Central memory CD4-positive, alpha-beta T cell (primary cell): ENCODE measurements around the gene ORAI2.
"Not testable (repeated sequence)": the region's sequence is repeated elsewhere in the genome, so short reads cannot be mapped to it uniquely, and the experiment has no call there.

ENCODE experiments used
- DNase-seq: peaks from one replicate; pipeline ENCODE4 v3.0.0; 2022

ORAI2 gene

DNA sequence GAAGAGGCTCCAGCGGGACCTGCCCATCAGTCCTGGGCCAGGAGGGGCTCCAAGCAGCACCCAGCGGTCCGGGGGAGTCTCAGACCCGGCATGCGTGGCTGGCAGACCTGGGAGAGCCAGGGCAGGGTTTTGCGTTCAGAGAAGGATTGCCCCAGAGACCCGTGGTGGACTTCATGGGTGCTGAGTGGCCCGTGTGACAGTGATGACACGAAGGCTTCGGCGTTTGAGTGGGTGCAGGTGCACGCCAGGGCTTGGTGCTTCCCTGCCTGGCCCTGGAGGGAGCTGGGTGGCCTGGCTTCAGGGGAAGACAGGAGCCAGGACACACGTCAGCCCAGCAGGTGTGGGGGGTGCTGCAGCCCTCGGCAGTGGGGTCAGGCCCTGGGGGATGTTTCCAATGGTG lies 13.9 kb downstream of the ORAI2 start:
- no peak for DNase-seq

DNA sequence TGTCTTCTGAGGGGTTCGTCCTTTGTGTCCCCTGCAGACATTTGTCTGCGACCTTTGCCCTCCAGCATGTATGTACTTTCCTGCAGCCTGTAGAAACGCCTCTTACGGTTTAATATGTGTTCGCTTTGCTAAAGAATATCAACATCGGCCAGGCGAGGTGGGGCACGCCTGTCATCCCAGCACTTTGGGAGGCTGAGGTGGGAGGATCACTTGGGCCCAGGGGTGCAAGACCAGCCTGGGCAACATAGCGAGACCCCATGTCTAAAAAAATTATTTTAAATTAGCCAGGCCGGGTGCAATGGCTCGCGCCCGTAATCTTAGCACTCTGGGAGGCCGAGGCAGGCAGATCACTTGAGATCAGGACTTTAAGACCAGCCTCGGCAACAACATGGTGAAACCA lies 15.8 kb downstream of the ORAI2 start:
- no peak for DNase-seq

DNA sequence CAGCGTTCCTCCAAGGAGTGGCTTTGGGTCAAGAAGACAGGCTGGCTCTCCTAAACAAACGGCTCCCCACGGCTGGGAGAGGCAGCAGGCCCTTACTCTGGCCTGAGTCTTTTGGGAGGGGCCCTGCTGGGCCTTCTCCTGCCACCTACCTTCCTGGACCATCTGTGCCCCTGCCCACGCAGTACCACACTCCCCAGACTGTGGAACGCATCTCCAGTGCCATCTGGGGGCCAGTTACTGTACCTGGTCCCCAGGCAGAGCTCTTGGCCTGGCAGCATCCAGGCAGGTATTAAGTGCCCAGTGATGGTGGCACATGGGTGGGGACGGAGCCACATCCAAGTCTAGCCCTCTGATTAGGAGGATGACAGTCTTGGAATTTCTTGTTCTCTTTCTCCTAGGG lies 16.9 kb downstream of the ORAI2 start:
- peak; percentile 49 for DNase-seq

DNA sequence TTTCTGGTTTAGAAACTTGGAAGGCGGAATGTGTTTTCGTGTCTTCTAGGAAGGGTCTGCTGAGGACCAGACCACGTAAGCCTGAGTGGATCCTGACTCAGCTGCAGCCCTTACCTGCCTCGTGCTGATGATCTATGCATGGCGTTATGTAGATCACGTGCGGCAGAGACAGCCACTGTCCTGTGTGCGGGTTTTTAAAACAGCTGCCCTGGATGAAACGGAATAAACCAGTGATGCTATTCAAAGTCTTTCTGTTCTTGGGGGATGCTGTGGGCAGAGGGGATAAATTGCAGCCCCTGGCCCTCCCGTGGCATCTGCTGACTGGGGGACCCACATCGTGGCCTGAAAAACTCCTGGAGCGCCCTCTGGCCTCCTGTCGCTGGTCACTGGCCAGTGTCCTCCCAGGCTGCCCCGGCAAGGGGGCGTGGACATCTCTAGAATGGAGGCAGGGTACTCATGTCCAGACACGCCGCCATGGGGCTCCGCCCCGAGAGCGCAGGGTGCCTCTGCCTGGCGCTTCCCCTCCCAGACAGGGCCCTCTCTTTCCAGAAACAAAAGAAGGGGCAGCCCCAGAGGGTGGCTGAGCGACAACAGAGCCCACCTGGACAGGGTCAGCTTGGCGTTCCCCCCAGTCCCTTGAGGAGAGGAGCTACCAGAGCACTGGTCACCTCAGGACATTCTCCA lies 18.1 kb downstream of the ORAI2 start:
- no peak for DNase-seq

DNA sequence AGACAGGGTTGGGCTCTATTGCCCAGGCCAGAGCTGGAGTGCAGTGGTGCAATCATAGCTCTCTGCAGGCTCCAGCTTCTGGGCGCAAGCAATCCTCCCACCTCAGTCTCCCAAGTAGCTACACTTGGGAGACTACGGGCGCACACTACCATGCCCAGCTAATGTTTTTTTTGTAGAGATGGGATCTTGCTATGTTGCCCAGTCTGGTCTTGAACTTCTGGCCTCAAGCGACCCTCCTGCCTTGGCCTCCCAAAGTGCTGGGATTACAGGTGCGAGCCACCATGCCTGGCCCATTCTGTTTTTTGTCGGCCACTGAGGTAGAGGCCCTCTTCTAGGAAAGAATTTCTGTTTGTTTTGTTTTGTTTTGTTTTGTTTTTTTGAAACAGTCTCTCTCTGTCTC lies 19.1 kb downstream of the ORAI2 start:
- no peak for DNase-seq

DNA sequence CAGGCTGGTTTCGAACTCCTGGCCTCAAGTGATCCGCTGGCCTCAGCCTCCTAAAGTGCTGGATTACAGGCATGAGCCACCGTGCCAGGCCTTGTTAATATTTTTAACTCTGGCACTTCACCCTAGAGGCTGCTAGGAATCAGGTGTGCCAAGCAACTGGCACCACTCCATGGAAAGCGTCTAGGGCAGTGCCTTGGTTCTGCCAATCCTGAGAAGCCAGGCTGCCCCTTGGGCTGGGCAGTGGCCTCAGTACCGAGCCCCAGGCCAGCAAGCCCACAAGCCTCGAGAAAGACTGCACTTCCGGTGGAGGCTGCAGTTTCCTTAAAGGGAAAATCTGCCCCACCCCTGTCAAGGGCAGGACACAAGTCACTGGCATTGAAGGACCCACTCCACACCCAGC lies 19.9 kb downstream of the ORAI2 start:
- no peak for DNase-seq

DNA sequence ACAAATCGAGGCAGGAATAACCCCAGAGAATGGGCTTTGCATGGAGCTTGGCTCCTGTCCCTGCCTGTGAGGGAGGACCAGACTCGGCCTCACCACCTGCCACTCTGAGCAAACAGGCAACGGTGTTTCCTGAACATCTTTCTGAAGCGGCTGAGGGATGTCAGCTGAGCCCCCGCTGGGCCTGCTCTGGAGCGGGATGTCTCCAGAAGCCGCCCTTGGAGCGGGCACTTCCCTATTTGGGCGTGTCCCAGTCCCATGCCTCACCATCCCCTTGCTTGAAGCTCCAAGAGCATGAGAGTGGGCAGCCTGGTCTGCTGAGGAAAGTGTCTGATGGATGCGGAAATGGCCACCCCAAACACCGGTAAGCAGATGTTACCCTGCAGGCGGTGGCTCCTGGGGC lies 21.1 kb downstream of the ORAI2 start:
- DNase-seq: no peak

DNA sequence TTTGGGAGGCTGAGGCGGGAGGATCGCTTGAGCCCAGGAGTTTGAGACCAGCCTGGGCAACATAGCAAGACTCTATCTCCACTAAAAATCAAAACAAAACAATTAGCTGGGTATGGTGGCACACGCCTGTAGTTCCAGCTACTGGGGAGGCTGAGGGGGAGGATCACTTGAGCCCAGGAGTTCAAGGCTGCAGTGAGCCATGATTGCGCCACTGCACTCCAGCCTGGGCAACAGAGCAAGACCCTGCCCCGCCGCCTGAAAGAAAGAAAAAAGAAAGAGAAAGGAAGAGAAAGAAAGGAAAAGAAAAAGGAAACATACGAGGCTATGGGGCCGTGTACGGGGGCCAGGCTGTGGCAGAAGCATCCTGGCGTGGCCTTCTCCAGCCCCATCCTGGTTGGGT lies 21.6 kb downstream of the ORAI2 start:
- not testable (repeated sequence) for DNase-seq

DNA sequence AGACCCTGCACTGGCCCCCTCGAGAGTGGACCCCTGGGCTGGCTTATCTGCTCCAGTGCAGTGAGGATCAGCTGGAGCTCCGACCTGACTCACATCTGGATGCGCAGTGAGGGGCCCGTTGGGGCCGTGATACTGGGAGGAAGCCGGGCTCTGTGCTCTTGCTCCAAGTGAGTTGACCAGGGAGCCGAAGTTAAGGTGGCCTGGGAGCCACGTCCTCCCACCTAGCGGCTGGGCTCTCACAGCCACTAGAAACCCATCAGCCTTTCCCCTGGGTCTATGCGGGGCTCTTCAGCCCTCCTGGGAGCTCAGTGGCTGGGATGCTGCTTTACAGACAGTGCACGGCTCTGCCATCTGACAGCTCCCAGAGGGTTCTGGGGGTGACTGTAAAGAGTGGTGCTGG lies 22.2 kb downstream of the ORAI2 start:
- no peak for DNase-seq

DNA sequence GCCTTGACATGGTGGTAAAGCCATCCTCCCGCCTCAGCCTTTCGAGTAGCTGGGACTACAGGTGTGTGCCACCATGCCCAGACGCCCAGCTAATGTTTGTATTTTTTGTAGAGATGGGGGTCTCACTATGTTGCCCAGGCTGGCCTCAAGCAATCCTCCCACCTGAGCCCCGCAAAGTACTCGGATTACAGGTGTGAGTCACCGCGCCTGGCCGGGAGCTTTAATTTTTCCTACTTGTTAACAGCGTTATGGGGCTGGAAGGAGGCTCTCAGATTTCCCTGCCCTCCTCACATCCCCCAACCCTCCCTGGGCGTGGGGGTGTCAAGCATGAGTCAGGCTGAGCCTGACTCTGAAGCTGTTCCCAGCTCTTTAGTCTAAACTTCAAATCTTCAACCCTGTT lies 23.0 kb downstream of the ORAI2 start:
- DNase-seq: no peak

DNA sequence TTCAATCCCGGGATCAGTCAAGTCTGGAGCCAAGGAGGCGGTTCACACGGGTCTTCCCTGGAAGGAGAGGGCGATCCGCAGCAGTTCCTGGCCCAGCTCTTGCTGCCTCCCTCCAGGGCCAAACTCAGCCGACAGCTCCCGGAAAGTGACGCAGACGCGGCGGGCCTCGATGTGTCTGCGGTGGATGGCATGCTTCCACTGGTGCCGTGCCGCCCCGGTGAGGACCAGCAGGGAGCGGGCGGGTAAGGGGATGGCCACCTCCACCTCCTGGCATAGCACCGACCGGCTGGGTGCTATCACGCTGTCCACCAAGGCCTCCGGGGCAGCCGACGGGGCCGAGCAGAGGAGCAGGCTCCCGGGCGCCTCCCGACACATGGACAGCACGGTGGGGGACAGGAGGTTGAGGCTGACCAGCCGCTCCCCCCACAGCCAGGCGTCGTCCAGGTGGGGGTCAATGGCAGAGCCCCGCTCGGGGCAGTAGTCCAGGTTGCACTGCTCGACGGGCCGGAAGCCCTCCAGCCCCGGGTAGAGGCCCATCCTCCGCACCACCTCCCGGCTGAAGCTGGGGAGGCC lies 24.1 kb downstream of the ORAI2 start:
- DNase-seq: no peak

DNA sequence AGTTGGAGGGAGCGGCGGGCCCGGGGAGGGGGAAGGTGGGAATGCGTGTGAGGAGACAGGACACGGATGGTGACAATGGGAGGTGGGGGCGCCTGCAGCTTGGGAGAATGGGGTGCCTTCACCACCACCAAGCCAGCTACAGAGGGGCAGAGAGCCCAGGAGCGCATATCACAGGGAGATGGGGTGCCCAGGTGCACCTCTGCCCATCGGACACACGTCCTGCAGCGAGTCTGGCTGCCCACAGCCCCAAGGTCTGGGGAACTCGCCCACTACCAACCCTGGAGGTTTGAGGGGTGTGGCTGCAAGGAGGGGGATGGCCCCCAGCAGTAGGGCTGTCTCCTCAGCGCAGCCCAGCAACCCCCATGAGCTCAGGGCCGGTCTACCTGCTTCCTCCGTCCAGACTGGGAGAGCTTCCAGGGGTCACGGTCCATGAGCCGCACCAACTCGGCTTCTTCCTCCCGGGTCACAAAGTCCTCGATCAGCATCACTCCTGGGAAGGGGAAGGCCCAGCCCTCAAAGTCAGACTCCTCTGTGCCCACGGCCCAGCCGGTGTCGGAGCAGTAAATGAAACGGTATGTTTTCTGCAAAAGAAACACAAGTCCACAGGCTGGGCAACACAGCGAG lies 26.0 kb downstream of the ORAI2 start:
- no peak for DNase-seq

DNA sequence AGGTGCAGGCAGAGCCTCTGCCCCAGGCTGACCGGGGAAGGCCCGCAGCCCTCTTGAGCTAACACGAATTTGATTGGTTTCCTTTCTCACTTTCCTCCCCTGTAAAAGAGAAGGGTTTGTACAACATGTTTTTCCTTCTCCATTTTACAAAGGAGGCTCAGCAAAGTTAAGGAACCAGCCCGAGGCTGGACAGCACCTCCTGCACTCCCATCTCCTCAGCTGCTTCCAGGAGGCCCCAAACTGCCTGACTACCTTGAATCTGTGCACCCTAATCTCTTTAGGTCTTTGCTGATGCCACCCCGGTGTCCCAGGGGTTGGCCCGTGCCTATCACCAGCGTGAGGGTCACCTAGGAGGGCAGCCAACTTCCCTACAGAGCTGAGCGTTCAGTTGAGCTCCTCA lies 27.1 kb downstream of the ORAI2 start:
- no peak for DNase-seq

DNA sequence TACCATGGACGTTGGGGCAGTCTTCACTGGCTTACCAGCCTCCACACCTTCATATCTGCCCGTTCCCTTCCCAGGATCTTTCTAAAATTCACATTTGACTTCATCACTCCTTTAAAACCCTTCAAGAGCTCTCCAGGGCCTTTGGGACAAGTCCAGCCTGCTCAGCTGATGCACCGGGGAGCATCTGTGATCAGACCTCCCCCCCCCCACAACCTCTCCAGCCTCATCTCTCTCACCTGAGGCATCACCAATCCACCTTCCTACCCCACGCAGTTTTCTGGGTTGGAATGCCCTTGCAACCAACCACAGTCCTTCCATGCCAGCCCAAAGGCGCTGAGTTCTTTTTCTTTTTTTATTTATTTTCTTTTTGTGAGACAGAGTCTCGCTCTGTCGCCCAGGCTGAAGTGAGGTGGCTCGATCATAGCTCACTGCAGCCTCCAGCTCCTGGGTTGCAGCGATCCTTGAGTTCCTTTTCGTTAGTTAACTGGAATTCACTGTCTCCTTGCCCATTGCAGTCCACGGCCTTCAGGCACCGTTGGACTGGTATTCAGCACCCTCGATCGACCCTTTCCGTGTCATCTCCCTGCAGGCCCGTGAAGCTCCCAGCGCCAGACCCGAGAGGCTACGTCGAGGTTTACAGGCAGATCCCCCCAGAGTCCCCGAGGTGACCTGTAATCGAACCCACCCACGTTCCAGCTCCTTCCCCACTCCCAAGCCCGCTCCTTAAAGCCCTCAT lies 30.6 kb downstream of the ORAI2 start:
- DNase-seq: no peak

DNA sequence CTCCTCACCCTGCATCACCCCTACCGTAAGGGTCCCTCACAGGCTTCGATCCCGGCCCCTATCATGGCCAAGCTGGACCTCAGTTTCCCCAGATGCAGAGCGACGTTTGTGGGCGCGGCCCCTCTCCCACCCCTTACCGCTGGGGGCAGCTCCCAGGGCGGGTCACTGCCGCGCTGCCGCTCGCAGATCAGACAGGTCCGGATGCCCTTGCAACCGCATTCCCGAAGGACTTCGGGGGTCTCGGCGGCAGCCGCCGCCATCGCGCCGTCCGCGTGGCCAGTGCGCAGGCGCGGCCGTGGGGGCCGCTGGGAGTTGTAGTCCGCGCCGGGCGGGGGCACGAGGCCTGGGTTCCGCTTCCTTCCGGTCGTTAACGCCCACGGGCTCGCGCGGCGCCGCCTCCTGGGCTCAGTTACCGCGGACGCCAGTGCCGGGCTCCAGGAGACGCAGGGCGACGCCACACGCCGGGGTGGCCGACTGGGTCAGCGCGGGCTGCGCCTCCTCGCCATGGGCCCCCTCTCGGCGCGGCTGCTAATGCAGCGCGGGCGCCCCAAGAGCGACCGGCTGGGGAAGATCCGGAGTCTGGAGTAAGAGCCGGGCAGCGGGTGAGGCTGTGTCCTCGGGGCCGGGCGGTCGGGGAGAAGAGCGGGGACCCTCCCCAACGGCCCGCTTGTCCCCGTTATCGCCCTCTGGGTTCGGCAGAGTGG lies 31.4 kb downstream of the ORAI2 start, which contains the start of the genes ALKBH4 and LRWD1:
Gene ALKBH4, minus strand, starts transcription at position 287 of the 704 bp plus-strand sequence. Its CDS starts 27 bp downstream, at position 260.
Gene LRWD1, plus strand, starts transcription at position 408 of the 704 bp plus-strand sequence. Its CDS starts 97 bp downstream, at position 505.
- DNase-seq: peak; percentile 89

DNA sequence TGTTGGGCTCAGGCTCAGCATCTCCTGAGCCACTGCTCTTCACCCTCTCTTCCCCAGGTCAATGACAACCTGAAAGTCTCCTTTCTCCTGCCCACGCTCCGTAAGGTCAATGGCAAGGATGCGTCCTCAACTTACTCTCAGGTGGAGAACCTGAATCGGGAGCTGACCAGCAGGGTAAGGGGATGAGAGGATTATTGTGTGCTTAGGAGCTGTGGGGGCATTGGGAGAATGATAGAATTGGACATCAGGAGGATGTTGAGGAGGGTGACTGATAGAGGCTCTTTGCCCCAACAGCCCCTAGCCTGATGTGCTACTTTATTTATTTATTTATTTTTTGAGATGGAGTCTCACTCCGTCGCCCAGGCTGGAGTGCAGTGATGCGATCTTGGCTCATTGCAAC lies 32.7 kb downstream of the ORAI2 start:
- DNase-seq: no peak

DNA sequence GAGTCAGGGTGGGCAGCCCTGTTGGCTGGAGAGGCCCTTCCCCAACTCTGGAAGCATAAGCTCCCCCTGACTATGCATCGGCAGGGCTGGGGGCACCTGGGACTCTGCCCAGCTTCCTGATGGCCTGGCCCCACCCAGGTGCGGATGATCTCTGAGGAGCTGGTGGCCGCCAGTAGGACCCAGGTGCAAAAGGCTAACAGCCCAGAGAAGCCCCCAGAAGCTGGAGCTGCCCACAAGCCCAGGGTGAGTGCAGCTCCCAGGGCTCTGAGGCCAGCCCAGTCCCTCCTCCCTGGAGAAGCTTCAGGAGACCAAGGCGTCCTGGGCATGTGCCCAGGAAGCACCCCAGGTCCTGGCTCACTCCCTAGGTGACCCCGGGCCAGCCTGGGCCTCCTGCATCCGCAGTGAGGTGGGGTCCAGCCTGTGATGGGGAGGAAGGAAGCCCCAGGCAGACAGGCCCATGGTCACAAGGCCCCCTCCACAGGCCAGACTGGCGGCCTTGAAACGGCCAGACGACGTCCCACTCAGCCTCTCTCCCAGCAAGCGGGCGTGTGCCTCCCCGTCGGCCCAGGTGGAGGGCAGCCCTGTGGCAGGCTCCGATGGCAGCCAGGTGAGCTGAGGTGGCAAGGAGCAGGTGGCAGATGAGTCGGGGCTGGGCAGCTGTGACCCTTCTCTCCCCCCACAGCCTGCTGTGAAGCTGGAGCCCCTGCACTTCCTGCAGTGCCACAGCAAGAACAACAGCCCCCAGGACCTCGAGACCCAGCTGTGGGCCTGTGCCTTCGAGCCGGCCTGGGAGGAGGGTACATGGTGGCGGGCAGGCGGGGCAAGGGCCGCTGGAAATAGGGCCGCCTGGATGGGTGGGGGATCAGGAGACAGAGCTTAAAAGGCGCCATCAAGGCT lies 34.5 kb downstream of the ORAI2 start:
- DNase-seq: no peak

DNA sequence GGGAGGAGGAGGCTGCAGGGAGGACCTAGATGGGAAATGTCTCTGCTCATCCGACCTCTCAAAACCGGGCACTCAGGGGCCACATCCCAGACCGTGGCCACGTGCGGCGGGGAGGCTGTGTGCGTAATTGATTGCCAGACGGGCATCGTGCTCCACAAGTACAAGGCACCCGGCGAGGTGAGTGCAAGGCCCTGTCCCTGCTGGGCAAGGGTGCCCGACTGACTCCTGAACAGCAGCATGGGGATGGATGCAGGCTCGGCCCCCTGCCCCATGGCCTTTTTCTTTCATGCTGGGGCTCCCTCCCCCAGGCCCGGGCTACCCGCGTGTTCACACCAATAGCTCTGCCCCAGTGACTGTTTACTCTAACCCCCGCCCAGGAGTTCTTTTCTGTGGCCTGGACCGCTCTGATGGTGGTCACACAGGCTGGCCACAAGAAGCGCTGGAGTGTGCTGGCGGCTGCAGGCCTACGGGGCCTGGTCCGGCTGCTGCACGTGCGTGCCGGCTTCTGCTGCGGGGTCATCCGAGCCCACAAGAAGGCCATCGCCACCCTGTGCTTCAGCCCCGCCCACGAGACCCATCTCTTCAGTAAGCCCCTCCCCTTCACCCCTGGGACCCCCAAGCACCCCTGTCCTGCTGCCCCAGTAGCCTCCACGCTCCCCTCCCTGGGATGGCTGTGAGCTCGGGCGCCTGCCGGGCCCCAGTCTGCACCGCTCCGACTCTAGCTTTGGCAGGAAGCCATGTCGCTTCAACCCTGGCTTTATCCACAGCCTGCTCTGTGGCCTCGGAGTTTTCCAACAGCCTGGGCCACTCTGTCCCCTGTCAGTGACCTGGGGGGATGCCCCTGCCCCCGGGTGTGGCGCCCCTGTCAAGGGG lies 35.3 kb downstream of the ORAI2 start:
- no peak for DNase-seq

DNA sequence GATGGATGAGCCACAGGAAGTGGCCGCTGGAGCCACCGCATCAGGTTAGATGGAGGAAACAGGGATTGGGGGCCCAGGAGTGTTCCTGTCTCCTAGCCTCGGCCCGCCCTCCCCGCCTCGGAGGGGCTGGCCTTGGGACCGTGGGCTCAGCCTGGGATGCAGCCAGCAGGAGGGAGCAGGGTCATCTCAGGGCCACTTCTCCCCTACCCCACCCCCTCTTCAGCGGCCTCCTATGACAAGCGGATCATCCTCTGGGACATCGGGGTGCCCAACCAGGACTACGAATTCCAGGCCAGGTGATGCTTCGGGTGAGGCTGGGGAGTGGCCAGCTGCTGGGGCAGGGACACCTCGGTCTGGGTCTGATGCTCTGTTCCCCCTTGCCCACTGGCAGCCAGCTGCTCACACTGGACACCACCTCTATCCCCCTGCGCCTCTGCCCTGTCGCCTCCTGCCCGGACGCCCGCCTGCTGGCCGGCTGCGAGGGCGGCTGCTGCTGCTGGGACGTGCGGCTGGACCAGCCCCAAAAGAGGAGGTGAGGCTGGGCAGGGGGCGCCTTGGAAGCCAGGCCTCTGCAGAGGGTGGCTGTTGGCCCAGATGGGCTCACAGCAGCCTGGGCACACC lies 36.1 kb downstream of the ORAI2 start:
- DNase-seq: no peak
